HG03095 (cell line): ENCODE measurements around the gene WNK2.

Experiments used
- ATAC-seq: cut with Tn5 transposase; IDR thresholded peaks from one replicate; pipeline ENCODE4 v1.9.1; 2021; ENCODE audit warnings: moderate library complexity; ENCODE audit not compliant: unreplicated experiment

Gene WNK2

DNA sequence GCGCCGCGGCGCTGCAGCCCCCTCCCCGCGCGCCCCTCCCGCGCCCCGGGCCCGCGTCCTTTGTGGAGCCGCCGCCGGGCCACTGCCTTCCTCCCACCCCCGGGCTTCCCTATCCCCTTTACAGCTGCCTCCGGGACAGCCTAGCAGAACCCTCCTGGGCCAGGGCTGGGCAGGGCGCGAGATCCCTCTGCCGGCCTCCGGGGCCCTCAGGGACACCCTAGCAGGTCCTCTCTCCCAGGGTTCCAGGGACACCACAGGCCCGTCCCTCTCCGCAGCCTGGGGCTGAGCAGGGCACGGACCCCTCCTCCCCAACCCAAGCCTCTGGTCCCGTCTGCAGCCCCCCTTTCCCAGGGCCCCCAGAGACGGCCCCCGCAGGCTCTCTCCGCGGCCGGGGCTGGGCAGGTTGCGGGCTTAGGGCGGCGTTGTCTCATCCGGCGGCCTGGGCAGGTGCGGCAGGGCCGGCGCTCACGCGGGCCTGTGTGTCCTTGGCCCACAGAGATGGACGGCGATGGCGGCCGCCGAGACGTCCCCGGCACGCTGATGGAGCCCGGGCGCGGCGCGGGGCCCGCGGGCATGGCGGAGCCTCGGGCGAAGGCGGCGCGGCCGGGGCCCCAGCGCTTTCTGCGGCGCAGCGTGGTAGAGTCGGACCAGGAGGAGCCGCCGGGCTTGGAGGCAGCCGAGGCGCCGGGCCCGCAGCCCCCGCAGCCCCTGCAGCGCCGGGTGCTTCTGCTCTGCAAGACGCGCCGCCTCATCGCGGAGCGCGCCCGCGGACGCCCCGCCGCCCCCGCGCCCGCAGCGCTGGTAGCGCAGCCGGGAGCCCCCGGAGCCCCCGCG lies 710 bp downstream of the WNK2 start:
- ATAC-seq = no peak

DNA sequence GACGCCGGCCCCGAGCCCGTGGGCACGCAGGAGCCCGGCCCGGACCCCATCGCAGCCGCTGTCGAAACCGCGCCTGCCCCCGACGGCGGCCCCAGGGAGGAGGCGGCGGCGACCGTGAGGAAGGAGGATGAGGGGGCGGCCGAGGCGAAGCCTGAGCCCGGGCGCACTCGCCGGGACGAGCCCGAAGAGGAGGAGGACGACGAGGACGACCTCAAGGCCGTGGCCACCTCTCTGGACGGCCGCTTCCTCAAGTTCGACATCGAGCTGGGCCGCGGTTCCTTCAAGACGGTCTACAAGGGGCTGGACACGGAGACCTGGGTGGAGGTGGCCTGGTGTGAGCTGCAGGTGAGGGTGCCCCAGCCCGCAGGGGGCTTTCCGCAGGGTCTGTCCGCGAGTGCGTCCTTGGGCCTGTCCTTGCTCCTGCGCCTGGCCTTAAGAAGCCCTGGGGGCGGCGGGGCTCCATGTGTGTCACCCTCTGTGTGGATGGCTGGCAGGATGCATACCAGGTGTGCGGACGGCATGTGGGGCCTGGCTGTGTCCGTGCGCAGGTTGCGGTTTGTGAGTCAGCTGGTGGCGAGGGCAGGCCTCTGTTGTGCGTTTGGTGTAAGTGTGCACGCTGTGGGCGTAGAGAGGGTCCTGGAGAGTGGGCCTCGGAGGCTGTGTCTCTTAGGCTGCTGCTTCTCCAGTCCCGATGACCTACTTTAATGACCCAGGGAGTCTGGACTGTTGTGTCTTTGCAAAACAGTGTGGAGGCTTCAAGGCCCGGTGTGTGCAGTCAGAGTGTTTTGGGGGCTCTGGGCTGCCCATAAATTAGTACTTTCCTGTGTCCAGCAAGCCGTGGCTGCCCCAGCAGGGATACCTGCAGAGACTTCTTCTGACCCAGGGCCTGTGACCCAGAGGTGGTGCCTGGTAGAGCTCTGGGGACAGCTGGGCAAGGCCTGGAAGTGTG lies 1.6 kb downstream of the WNK2 start:
- no peak for ATAC-seq

DNA sequence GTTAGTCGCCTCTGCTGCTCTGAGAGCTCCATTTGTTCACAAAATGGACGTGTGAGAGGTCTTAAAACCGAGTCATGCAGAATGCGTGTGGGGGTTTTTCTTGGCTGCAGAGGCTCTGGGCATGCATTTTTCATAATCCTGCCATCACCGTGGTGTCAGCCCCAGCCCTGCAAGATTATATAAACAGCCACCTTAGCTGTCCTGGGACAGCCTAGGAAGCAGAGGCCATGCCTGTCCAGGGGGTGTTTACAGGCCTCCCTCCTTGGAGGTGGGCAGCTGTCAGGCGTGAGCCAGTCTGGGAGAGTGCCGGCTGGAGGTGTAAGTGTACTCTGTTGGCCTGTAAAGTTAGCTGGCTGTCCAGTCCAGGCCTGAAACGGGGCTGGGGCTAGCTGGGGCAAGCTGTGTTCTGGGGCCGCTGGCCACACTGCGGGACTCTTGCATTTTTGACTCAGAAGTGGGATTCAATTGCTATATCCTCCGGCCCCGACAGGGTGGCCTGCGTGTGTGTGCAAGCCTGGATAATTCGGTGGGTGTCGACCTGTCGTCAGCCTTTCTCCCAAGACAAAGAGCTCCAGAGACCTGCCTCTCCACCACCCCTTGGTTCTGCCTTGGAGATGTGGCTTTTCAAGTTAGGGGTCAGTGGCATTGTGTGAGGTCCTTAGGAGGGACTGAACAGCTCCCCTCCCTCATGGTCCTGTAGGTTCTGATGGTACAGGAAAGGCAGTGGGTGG lies 2.4 kb downstream of the WNK2 start:
- no peak for ATAC-seq

DNA sequence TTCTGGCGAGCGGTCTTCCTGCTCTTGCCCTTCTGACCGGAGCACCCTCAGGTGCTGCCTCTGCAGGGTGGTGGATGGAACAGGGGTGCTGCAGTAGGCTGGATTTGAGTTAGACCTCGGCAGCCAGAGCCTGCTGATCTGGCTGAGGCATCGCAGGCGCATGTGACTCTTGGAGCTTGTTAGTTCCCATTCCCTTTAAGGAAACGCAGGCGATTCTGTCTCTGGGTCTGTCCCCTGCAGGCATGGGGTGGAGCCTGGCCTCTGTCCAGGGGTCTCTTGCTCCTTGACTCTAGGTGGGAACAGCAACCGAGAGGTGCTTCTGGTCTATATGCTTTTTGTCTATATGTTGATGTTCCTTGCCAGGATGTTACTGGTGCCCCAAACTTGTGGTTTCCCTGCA lies 3.1 kb downstream of the WNK2 start:
- no peak for ATAC-seq

DNA sequence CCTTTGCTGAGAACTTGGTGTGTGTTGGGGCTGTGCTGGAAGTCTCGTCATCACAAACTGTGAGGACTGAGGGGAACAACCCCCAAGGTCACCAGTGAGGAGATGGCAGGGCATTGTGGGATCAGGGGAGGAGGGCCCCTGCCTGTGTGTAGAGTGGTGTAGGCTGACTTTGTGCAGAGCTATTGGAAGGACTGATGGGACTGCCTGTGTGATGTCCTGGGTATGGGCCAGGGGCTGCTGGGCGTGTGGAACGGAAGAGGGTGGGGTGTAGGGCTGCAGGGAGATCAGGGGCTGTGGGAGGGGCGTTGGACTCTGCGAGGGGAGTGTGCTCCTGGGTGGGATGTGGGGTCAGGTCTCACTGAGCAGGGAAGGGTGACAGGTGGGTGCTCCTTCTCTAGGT lies 3.6 kb downstream of the WNK2 start:
- ATAC-seq = no peak

DNA sequence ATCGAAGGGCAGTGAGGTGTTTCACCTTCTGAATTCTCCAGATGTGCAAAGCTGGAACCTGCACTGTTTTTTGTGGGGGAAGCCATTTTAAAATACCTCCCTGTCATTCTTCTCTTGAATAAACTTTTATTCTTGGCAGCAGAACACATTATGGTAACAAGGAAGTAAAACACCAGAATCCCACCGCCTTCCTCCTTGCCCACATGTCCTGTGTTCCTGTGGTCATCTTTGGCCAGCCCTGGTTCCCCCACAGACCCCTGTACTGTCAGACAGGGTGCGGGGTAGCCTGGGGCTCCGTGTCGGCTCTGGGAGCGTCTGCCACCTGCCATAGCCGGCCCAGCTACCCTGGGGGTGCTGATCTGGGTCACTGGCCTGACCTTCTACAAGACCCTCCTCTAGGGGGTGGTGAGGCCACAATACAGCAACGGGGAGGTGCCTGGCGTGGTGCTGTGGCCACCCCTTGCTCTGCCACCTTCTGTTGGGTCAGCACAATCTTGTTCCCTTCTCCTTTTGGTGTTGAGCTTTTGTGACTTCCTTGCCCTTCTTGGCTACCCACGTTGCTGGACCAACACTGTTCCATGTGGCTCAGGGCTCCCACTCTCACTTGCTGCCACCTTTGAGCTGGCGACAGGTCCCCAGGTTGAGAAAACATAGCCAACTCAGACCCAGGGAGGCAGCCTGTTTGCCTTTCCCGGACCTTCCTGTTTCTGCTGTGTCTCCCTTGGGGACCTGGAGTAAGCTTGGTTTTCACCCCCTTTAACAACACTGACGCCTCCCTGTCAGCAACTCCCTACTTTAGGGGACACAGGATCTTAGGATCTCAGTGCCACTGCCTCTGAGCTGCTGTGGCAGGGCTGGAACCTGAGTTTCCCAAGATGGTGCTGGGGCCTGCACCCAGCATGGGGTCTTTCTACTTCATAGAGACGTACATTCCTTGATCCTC lies 4.8 kb downstream of the WNK2 start:
- no peak for ATAC-seq

DNA sequence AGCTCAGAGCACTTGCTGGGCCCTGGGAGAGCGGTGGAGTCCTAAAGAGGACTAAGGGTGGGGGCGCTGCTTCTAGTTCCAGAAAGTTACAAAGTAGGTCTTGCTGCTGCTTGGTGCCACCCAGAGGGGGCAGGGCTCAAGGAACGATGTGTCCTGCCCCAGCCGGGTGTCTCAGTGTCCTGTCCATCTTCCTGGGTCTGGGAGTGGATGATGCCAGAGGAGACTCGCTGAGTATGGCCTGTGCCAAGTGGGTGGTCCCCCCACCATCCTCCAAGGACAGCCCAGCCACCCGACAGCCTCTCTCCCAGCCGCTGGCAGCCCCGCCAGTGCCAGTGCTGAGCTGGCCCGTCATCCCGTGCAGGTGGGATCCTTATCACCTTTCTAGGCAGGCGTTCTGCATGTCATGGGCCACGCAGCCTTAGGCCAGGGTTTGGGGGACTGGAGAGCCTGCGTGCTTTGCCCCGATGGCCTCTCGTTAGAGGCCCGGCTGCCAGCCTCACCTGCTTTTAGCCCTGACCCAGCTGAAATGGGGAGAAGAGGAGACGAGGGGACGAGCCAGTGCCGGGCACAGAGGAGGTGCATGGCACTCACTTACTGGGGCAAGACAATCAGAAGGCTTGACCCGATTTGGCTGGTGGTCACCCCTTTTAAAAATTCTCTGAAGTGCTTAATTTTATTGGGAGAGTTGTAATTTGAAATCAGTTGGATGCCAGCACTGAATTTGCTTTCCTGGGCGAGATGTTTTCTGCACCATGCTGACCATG lies 5.6 kb downstream of the WNK2 start:
- ATAC-seq = no peak

DNA sequence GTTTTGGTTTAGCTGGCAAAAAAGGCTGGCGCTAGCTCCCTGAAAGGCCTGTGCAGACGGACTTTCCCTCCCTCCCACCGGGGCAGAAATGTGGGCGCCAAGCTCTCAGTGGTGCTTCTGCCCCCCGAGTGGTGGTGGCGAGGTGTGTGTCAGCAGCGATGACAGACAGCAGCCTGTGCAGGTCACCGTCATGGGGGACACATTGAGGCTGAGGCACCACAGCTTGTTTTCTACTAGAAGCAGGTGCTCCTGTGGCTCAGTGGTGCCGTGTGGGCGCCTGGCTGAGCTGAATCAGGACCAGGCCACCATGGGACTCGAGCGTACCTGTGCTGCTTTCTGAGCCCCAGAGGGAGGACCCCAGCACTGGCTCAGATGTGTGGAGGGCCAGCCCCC lies 6.2 kb downstream of the WNK2 start:
- ATAC-seq = no peak

DNA sequence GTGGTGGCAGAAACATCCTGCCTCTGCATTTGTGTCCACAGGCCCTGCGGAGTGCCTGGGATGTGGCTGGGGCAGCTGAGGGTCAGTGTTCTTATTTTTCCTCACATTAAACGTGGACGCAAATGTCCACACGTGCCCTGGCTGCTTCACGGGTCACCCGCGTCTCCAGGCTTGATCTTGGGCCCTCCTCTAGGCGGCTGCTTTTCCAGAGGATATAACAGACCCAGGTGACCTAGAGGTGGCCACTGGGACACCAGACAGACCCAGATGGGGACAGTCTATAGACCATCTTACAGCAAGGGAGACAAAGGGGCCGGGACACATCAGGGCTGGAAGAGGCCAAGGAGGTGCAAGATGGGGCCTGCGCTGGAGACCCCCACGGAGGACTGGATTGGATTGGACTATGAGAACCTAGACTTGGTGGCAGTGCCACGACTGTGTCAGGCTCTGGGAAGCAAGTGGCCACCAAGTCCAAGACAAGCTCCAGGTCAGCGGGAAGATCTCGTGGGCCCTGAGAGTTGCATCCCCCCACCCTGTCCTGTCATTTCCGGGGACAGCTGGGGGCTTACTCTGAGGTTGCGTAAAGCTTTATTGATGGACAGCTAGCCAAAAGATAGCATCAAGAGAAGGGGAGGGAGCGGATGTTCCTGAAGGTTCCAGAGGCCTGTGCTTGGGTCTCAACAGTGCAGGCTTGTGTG lies 6.9 kb downstream of the WNK2 start:
- ATAC-seq = no peak

DNA sequence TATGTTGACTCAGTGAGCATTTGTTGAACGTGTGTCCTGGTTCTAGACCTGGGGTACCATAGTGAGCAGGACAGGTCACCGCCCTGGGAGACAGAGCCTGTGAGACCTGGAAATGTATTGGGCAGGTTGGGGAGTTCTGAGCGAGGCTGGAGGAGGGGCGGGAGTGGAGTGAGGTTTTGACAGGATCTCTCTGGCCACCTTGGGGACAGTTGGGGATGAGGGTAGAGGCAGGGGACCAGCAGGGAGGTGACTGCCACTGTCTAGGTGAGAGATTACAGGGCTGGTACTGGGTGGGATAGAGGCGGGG lies 7.4 kb downstream of the WNK2 start:
- ATAC-seq = no peak

DNA sequence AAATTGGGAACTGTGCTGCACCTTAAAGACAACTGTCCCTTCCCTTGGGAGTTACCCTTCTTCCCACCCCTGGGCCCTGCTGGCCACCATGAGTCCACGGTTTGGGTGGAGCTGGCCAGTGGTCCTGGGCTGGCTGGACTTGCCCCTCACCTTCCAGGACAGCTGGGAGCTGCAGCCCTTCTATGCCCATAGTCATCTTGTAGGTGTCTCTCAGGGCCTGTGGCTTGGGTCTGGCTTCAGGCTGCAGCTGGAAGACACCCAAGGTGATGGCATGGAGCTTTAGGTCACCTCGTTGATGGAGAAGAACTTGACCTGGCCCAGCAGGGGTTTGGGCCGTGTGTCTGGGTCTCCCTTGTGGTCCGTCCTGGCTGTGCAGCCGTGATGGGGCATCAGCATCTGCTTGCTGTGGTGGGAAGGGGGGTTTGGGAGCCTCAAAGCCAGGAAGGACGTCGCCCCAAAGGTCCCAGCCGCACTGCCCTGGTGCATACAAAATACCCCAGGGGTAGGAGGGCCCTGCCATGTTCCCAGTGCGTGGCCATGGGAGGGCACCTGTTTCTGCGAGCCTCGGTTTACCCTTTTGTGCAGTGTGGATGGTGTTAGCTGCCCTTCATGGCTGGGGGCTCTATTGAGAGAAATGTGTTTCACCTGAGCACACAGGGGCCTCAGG lies 8.9 kb downstream of the WNK2 start:
- no peak for ATAC-seq

DNA sequence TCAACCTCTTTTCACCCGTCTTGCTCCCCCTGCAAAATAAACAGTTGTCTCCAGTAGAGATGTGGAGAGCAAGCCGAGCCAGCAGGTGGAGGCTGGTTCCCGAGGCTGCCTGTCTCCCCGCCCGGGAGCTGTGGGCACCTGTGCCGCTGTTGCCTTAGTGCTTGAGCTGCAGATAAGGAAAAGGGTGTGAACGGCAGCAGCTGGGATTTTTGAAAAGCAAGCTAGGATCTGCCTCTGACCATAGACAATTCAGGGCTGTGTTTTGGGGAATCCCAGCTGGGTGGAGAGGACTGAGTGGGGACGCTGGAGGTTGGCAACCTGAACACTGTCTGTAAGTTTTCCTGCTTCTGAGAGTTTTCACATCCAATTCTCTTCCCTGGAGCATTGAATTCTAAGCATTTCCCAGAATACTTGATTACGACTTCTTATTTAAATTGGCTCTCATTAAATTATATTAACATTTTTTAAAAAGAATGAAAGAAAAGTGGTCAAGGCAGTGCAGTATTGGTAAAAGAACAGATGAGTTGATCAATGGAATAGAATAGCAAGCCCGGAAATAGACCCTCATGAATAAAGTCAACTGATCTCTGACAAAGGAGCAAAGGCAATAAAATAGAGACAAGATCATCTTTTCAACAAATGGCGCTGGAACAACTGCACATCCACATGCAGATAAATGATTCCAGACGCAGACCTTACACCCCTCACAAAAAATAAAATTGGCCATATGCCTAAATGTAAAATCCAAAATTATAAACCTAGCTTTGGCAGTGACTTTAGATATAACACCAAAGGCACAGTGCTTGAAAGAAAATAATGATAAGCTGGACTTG lies 9.7 kb downstream of the WNK2 start:
- ATAC-seq = no peak

DNA sequence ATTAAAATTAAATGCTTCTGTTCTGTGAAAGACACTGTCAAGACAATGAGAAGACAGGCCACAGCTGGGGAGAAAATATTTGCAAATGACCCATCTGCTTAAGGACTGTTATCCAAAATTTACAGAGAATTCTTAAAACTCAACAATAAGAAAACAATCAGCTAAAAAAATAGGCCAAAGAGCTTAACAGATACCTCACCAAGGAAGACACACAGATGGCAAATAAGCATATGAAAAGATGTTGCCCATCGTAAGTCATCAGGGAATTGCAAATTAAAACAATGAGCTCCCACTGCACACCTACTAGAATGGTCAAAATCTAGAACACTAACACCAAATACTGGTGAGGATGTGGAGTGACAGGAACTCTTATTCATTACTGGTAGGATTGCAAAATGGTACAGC lies 10.3 kb downstream of the WNK2 start:
- no peak for ATAC-seq

DNA sequence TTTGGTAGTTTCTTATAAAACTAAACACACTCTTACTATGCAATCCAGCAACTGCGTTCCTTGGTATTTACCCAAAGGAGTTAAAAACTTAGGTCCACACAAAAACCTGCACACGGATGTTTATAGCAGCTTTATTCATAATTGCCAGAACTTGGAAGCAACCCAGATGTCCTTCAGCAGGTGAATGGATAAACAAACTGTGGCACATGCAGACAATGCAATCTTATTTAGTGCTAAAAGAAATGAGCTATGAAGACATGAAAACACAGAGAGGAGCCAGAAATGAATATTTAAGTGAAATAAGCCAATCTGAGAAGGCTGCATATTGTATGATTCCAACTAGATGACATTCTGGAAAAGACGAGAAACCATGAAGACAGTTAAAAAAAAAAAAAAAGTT lies 10.7 kb downstream of the WNK2 start:
- no peak for ATAC-seq

DNA sequence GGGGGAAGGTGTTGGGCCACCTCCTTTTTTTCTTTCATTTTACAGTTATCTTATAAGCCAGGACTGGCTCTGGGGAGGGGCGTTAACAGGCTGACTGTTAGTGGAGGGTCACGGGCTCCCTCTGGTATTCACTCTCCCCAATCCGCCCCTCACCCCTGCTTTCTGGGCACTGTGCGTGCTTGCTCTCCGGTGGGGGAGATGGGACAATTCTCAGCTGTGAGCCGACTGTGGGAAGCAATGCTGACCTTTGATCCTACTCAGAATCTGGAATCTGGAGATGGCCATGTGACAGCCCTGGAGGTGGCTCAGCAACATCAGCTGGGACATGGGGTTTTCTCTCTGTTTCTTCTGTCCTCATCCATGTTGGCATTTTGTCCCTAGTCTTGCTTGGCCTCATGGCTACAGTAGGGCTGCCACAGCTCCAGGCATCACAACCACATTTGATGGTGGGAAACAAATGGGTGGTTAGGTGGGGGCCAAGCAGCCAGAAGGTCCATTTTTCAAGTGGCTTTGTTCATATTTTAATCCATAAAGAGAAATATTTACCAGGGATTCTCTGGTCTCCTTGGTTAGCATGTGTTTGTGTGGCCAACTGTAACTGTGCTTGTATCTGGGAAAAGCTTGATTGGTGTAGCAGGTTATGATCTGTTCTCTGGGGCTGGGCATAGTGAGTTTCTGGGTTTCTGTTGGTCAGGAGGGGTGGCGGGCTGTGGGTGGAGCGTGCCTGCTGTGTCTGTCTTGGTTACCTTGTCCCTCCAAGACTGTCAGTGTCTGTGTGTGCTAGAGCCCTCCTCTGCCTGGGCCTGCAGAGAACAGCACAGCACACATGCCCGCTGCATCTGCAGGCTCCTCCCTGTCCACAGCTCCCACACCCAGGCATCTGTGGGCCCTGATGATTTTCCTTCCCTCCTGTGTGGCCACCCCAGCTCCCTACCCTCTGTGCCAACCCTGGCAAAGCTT lies 12.4 kb downstream of the WNK2 start:
- ATAC-seq = no peak

DNA sequence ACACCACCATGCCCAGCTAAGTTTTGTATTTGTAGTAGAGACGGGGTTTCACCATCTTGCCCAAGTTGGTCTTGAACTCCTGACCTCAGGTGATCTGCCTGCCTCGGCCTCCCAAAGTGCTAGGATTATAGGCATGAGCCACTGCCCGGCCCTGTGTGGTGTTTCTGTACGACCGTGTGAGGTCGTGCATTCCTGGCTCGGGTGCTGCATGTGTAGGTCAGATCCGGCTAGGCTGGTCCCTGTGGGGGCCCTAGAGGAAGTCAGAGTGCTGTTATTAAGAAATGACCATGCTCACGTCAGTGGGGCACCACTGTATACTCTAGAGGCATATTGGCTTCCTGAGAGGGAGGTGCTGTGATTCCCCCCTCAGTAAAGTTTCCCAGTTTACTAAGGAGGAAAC lies 13.7 kb downstream of the WNK2 start:
- no peak for ATAC-seq
